ENCODE measurements around the gene FGF9.

FGF9 gene

GRCh38 chr13:21670883-21671619, at the start of gene FGF9:
FGF9 (plus strand) TSS chr13:21671073; CDS start chr13:21671913, 840 bp downstream.
- DNase-seq = peak; percentile 79 to 85

- no peak for DNase-seq
These were observed 45.5 kb upstream of the FGF9 start for GRCh38 chr13:21625366-21625765.

GRCh38 chr13:21632196-21632595, 38.7 kb upstream of the FGF9 start:
- no peak for DNase-seq

- no peak for DNase-seq
These were observed 34.2 kb upstream of the FGF9 start for GRCh38 chr13:21636656-21637055.

GRCh38 chr13:21637296-21637695, 33.6 kb upstream of the FGF9 start:
- DNase-seq = peak; percentile 22 to 34

- no peak for DNase-seq
These were observed 32.3 kb upstream of the FGF9 start for GRCh38 chr13:21638319-21639282.

- DNase-seq = no peak
These were observed 31.3 kb upstream of the FGF9 start for GRCh38 chr13:21639561-21639960.

- no peak for DNase-seq
These were observed 29.2 kb upstream of the FGF9 start for GRCh38 chr13:21641629-21642028.

GRCh38 chr13:21657538-21657937, 13.3 kb upstream of the FGF9 start:
- DNase-seq = no peak

- DNase-seq = no peak
These were observed 11.8 kb upstream of the FGF9 start for GRCh38 chr13:21659087-21659486.

GRCh38 chr13:21661097-21661909, 9.6 kb upstream of the FGF9 start:
- DNase-seq = no peak

GRCh38 chr13:21663197-21663596, 7.7 kb upstream of the FGF9 start:
- no peak for DNase-seq

GRCh38 chr13:21668732-21669275, 2.1 kb upstream of the FGF9 start:
- peak in 1 of 2 experiments; percentile 23 for DNase-seq

GRCh38 chr13:21670006-21670882, 629 bp upstream of the FGF9 start:
- peak; percentile 76 for DNase-seq

- no peak for DNase-seq
These were observed 880 bp downstream of the FGF9 start for GRCh38 chr13:21671620-21672286.

- DNase-seq = no peak
These were observed 1.4 kb downstream of the FGF9 start for GRCh38 chr13:21672287-21672680.

GRCh38 chr13:21672796-21673538, 2.1 kb downstream of the FGF9 start:
- no peak for DNase-seq

GRCh38 chr13:21673539-21673788, 2.6 kb downstream of the FGF9 start:
- DNase-seq = peak; percentile 40 to 43

- DNase-seq = peak; percentile 53 to 60
These were observed 3.1 kb downstream of the FGF9 start for GRCh38 chr13:21673789-21674489.

- peak; percentile 31 to 33 for DNase-seq
These were observed 3.7 kb downstream of the FGF9 start for GRCh38 chr13:21674490-21675009.
